DOHH2 (cell line): ENCODE data around the gene MPPED2.

Experiments
- H3F3A ChIP-seq: fragments of 200-600 bp; sonication (generic), shearing (Covaris generic); 2 replicates; pipeline ENCODE4 v1.6.0; 2016; ENCODE audit warnings: antibody characterized with exemption, mild to moderate bottlenecking; ENCODE audit not compliant: control insufficient read depth, insufficient read depth
- H3K27ac ChIP-seq: fragments of 200-600 bp; sonication (generic); 2 replicates; pipeline ENCODE4 v1.5.1; 2014; ENCODE audit warnings: low read depth, mild to moderate bottlenecking, low read length, moderate library complexity
- H3K27me3 ChIP-seq: fragments of 200-600 bp; sonication (generic); 2 replicates; pipeline ENCODE4 v1.6.1; 2014; ENCODE audit warnings: mild to moderate bottlenecking, low read length, mixed read lengths; ENCODE audit not compliant: control insufficient read depth
- H3K36me3 ChIP-seq: fragments of 200-600 bp; sonication (generic); 2 replicates; pipeline ENCODE4 v1.6.1; 2014; ENCODE audit warnings: mild to moderate bottlenecking, low read length, moderate library complexity, mixed read lengths; ENCODE audit not compliant: control insufficient read depth
- H3K4me1 ChIP-seq: fragments of 200-600 bp; sonication (generic); 2 replicates; pipeline ENCODE4 v1.6.1; 2014; ENCODE audit warnings: mild to moderate bottlenecking, low read length, mixed read lengths; ENCODE audit not compliant: control insufficient read depth
- H3K4me2 ChIP-seq: fragments of 200-600 bp; sonication (generic); 2 replicates; pipeline ENCODE4 v1.6.0; 2014; ENCODE audit warnings: mild to moderate bottlenecking, low read length, moderate library complexity
- H3K4me3 ChIP-seq: fragments of 200-600 bp; sonication (generic); 2 replicates; pipeline ENCODE4 v1.5.1; 2014; ENCODE audit warnings: mild to moderate bottlenecking, low read length, mixed read lengths
- H3K79me2 ChIP-seq: fragments of 200-600 bp; sonication (generic); 2 replicates; pipeline ENCODE4 v1.6.1; 2014; ENCODE audit warnings: mild to moderate bottlenecking, low read length, mixed read lengths; ENCODE audit not compliant: control insufficient read depth
- H3K9me2 ChIP-seq: fragments of 200-600 bp; sonication (generic); replicated peaks from 2 replicates; pipeline ENCODE4 v1.6.1; 2014; ENCODE audit warnings: mild to moderate bottlenecking, low read length, mixed read lengths; ENCODE audit not compliant: control insufficient read depth
- H3K9me3 ChIP-seq: fragments of 200-600 bp; sonication (generic); 2 replicates; pipeline ENCODE4 v1.6.1; 2014; ENCODE audit warnings: antibody characterized with exemption, low read length, mixed read lengths; ENCODE audit not compliant: control insufficient read depth, insufficient read depth
- H4K20me1 ChIP-seq: fragments of 200-600 bp; sonication (generic); 2 replicates; pipeline ENCODE4 v1.6.0; 2014; ENCODE audit warnings: low read depth, mild to moderate bottlenecking, antibody characterized with exemption, low read length, moderate library complexity; ENCODE audit not compliant: control insufficient read depth, insufficient read depth
- CTCF ChIP-seq: fragments of 200-600 bp; sonication (generic); IDR thresholded peaks from one replicate; pipeline ENCODE4 v1.5.1; 2014; ENCODE audit warnings: antibody characterized with exemption, mild to moderate bottlenecking, low read depth, low read length; ENCODE audit not compliant: poor library complexity, severe bottlenecking
- EZH2phosphoT487 ChIP-seq: fragments of 200-600 bp; sonication (generic); IDR thresholded peaks from 2 replicates; pipeline ENCODE4 v1.6.1; 2017; ENCODE audit warnings: borderline replicate concordance, mild to moderate bottlenecking, antibody characterized with exemption, low read length, moderate library complexity, mixed read lengths

Gene MPPED2

GRCh38 chr11:30495437-30495836 lies 90.7 kb downstream of the MPPED2 start:
- no peaks in the 10 kb centered on the region for H3F3A ChIP-seq
- no peak overlapping the region for H3K27ac ChIP-seq
- no peaks in the 10 kb centered on the region for H3K9me2 ChIP-seq
- no peak overlapping the region for H3K4me2 ChIP-seq
- no peak overlapping the region for H3K4me3 ChIP-seq
- H3K9me3 ChIP-seq = no peaks in the 10 kb centered on the region
- no peaks in the 10 kb centered on the region for H3K36me3 ChIP-seq
- H3K4me1 ChIP-seq = no peaks in the 10 kb centered on the region
- no peaks in the 10 kb centered on the region for H3K27me3 ChIP-seq
- H3K79me2 ChIP-seq = no peaks in the 10 kb centered on the region
- no peak for TF ChIP-seq EZH2phosphoT487
- TF ChIP-seq CTCF = no peak
- no peaks in the 10 kb centered on the region for H4K20me1 ChIP-seq

- H3K4me2 ChIP-seq = no peak overlapping the region
- H3K36me3 ChIP-seq = no peaks in the 10 kb centered on the region
- TF ChIP-seq EZH2phosphoT487 (no peak), CTCF (no peak)
- H3F3A ChIP-seq = no peaks in the 10 kb centered on the region
- no peaks in the 10 kb centered on the region for H4K20me1 ChIP-seq
- H3K4me1 ChIP-seq = no peaks in the 10 kb centered on the region
- H3K27me3 ChIP-seq = no peaks in the 10 kb centered on the region
- no peaks in the 10 kb centered on the region for H3K9me3 ChIP-seq
- H3K9me2 ChIP-seq = no peaks in the 10 kb centered on the region
- H3K79me2 ChIP-seq = no peaks in the 10 kb centered on the region
- H3K27ac ChIP-seq = no peak overlapping the region
- no peak overlapping the region for H3K4me3 ChIP-seq
Observed at GRCh38 chr11:30489511-30489910, 96.6 kb downstream of the MPPED2 start.

GRCh38 chr11:30489076-30489475 lies 97.1 kb downstream of the MPPED2 start:
- no peak overlapping the region for H3K4me3 ChIP-seq
- H4K20me1 ChIP-seq = no peaks in the 10 kb centered on the region
- H3K27ac ChIP-seq = no peak overlapping the region
- no peak overlapping the region for H3K4me2 ChIP-seq
- H3K4me1 ChIP-seq = no peaks in the 10 kb centered on the region
- no peaks in the 10 kb centered on the region for H3K27me3 ChIP-seq
- no peaks in the 10 kb centered on the region for H3K9me3 ChIP-seq
- no peaks in the 10 kb centered on the region for H3K79me2 ChIP-seq
- no peaks in the 10 kb centered on the region for H3K9me2 ChIP-seq
- TF ChIP-seq CTCF = no peak
- no peaks in the 10 kb centered on the region for H3K36me3 ChIP-seq
- H3F3A ChIP-seq = no peaks in the 10 kb centered on the region
